ENCODE measurements around the gene DNAJB12.
A peak's percentile ranks its signal among the peaks of the same experiment; 100 is the strongest.

Gene DNAJB12

DNA sequence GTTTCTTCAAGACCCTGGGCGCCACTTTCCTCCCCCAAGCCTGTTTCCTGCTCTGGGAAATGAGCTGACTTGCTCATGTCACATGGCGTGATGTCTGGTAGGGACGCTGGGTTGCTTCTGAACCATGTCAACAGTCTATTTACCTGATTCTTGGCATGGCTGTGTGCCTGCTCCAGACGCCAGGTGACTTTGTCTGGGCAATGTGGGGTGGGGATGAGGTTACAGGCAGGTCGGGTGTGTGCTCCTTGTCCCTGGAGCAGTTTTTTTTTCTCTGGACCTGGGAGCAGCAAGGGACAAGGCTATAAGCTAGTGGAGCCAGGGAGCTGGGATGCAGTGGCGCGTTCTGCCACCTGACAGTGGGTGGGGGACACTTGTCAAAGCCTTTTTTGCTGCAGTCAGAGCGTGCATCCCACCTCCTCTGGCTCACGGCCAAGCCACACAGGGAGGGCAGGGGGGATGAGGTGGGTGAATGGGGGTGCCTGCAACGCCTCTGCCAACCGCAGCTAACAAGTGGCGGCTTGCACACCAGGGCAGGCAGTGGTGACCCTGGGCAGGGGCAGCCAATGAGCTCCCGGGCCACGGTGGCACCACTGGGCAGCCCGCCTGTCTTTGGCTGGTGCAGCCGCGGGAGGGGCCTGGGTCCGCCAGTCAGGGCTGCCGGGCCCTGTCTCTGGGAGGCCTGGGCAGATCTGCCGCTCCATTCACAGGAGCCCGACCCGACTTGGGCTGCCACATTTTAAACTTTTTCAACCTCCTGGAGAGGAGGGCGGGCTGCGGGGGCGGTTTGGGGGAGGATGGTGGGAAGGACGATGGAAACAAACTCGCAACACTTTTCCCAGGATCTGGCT lies 22.9 kb downstream of the DNAJB12 start (continued):
- peak; percentile 70; the same call in 1 of the 2 replicates for TF ChIP-seq ZNF391 (tag by site-specific recombination; IDR thresholded peaks at IDR 0.05; ENCODE audit: borderline replicate concordance, low read depth)
- TF ChIP-seq, protein P1, sequence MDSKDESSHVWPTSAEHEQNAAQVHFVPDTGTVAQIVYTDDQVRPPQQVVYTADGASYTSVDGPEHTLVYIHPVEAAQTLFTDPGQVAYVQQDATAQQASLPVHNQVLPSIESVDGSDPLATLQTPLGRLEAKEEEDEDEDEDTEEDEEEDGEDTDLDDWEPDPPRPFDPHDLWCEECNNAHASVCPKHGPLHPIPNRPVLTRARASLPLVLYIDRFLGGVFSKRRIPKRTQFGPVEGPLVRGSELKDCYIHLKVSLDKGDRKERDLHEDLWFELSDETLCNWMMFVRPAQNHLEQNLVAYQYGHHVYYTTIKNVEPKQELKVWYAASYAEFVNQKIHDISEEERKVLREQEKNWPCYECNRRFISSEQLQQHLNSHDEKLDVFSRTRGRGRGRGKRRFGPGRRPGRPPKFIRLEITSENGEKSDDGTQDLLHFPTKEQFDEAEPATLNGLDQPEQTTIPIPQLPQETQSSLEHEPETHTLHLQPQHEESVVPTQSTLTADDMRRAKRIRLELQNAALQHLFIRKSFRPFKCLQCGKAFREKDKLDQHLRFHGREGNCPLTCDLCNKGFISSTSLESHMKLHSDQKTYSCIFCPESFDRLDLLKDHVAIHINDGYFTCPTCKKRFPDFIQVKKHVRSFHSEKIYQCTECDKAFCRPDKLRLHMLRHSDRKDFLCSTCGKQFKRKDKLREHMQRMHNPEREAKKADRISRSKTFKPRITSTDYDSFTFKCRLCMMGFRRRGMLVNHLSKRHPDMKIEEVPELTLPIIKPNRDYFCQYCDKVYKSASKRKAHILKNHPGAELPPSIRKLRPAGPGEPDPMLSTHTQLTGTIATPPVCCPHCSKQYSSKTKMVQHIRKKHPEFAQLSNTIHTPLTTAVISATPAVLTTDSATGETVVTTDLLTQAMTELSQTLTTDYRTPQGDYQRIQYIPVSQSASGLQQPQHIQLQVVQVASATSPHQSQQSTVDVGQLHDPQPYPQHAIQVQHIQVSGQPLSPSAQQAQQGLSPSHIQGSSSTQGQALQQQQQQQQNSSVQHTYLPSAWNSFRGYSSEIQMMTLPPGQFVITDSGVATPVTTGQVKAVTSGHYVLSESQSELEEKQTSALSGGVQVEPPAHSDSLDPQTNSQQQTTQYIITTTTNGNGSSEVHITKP (tag by site-specific recombination; IDR thresholded peaks at IDR 0.05), result peak; percentile 65; the same call in 1 of the 2 replicates
- no peak for TF ChIP-seq ZNF747 (tag by site-specific recombination; IDR thresholded peaks at IDR 0.05)
- TF ChIP-seq, protein P2, sequence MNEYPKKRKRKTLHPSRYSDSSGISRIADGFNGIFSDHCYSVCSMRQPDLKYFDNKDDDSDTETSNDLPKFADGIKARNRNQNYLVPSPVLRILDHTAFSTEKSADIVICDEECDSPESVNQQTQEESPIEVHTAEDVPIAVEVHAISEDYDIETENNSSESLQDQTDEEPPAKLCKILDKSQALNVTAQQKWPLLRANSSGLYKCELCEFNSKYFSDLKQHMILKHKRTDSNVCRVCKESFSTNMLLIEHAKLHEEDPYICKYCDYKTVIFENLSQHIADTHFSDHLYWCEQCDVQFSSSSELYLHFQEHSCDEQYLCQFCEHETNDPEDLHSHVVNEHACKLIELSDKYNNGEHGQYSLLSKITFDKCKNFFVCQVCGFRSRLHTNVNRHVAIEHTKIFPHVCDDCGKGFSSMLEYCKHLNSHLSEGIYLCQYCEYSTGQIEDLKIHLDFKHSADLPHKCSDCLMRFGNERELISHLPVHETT (tag by site-specific recombination; IDR thresholded peaks at IDR 0.05), result no peak
- TF ChIP-seq, protein P3, sequence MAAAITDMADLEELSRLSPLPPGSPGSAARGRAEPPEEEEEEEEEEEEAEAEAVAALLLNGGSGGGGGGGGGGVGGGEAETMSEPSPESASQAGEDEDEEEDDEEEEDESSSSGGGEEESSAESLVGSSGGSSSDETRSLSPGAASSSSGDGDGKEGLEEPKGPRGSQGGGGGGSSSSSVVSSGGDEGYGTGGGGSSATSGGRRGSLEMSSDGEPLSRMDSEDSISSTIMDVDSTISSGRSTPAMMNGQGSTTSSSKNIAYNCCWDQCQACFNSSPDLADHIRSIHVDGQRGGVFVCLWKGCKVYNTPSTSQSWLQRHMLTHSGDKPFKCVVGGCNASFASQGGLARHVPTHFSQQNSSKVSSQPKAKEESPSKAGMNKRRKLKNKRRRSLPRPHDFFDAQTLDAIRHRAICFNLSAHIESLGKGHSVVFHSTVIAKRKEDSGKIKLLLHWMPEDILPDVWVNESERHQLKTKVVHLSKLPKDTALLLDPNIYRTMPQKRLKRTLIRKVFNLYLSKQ (tag by site-specific recombination; IDR thresholded peaks at IDR 0.05; ENCODE audit: borderline replicate concordance), result no peak
- no peak for TF ChIP-seq SETDB1 (IDR thresholded peaks at IDR 0.05; ENCODE audit: insufficient read length, low read length)
- TF ChIP-seq ZNF169 (tag by site-specific recombination; IDR thresholded peaks at IDR 0.05), result no peak
- TF ChIP-seq ZFP37 (tag by site-specific recombination; IDR thresholded peaks at IDR 0.05), result no peak
- TF ChIP-seq, protein P4, sequence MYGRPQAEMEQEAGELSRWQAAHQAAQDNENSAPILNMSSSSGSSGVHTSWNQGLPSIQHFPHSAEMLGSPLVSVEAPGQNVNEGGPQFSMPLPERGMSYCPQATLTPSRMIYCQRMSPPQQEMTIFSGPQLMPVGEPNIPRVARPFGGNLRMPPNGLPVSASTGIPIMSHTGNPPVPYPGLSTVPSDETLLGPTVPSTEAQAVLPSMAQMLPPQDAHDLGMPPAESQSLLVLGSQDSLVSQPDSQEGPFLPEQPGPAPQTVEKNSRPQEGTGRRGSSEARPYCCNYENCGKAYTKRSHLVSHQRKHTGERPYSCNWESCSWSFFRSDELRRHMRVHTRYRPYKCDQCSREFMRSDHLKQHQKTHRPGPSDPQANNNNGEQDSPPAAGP (tag by site-specific recombination; IDR thresholded peaks at IDR 0.05), result peak; percentile 89
- no peak for TF ChIP-seq ZSCAN16 (tag by site-specific recombination; IDR thresholded peaks at IDR 0.05)
- TF ChIP-seq ZNF239 (tag by site-specific recombination; IDR thresholded peaks at IDR 0.05), result no peak
- TF ChIP-seq ZNF514 (tag by site-specific recombination; IDR thresholded peaks at IDR 0.05), result no peak
- TF ChIP-seq SP7 (tag by site-specific recombination; IDR thresholded peaks at IDR 0.05), result peak; percentile 81
- TF ChIP-seq, protein P5, sequence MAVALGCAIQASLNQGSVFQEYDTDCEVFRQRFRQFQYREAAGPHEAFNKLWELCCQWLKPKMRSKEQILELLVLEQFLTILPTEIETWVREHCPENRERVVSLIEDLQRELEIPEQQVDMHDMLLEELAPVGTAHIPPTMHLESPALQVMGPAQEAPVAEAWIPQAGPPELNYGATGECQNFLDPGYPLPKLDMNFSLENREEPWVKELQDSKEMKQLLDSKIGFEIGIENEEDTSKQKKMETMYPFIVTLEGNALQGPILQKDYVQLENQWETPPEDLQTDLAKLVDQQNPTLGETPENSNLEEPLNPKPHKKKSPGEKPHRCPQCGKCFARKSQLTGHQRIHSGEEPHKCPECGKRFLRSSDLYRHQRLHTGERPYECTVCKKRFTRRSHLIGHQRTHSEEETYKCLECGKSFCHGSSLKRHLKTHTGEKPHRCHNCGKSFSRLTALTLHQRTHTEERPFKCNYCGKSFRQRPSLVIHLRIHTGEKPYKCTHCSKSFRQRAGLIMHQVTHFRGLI (tag by site-specific recombination; IDR thresholded peaks at IDR 0.05), result peak; percentile 51; the same call in 1 of the 2 replicates
- TF ChIP-seq, protein P6, sequence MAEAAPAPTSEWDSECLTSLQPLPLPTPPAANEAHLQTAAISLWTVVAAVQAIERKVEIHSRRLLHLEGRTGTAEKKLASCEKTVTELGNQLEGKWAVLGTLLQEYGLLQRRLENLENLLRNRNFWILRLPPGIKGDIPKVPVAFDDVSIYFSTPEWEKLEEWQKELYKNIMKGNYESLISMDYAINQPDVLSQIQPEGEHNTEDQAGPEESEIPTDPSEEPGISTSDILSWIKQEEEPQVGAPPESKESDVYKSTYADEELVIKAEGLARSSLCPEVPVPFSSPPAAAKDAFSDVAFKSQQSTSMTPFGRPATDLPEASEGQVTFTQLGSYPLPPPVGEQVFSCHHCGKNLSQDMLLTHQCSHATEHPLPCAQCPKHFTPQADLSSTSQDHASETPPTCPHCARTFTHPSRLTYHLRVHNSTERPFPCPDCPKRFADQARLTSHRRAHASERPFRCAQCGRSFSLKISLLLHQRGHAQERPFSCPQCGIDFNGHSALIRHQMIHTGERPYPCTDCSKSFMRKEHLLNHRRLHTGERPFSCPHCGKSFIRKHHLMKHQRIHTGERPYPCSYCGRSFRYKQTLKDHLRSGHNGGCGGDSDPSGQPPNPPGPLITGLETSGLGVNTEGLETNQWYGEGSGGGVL (tag by site-specific recombination; IDR thresholded peaks at IDR 0.05), result peak; percentile 98
- no peak for TF ChIP-seq ZNF473 (tag by site-specific recombination; IDR thresholded peaks at IDR 0.05)
- TF ChIP-seq, protein P7, sequence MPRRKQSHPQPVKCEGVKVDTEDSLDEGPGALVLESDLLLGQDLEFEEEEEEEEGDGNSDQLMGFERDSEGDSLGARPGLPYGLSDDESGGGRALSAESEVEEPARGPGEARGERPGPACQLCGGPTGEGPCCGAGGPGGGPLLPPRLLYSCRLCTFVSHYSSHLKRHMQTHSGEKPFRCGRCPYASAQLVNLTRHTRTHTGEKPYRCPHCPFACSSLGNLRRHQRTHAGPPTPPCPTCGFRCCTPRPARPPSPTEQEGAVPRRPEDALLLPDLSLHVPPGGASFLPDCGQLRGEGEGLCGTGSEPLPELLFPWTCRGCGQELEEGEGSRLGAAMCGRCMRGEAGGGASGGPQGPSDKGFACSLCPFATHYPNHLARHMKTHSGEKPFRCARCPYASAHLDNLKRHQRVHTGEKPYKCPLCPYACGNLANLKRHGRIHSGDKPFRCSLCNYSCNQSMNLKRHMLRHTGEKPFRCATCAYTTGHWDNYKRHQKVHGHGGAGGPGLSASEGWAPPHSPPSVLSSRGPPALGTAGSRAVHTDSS (tag by site-specific recombination; IDR thresholded peaks at IDR 0.05), result no peak
- TF ChIP-seq ZNF585B (tag by site-specific recombination; IDR thresholded peaks at IDR 0.05), result no peak
- peak; percentile 93 for TF ChIP-seq GLIS1 (tag by site-specific recombination; IDR thresholded peaks at IDR 0.05)
- peak; percentile 64 for TF ChIP-seq ZBTB17 (tag by site-specific recombination; IDR thresholded peaks at IDR 0.05)
- no peak for TF ChIP-seq ZNF157 (tag by site-specific recombination; IDR thresholded peaks at IDR 0.05)
- peak; percentile 56; the same call in 1 of the 2 replicates for TF ChIP-seq ZBTB21 (tag by site-specific recombination; IDR thresholded peaks at IDR 0.05)
- TF ChIP-seq TRIM28 (IDR thresholded peaks at IDR 0.05; ENCODE audit: borderline replicate concordance, low read length), result no peak
- TF ChIP-seq, protein P8, sequence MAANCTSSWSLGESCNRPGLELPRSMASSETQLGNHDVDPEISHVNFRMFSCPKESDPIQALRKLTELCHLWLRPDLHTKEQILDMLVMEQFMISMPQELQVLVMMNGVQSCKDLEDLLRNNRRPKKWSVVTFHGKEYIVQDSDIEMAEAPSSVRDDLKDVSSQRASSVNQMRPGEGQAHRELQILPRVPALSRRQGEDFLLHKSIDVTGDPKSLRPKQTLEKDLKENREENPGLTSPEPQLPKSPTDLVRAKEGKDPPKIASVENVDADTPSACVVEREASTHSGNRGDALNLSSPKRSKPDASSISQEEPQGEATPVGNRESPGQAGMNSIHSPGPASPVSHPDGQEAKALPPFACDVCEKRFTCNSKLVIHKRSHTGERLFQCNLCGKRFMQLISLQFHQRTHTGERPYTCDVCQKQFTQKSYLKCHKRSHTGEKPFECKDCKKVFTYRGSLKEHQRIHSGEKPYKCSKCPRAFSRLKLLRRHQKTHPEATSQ (tag by site-specific recombination; IDR thresholded peaks at IDR 0.05), result no peak
- no peak for TF ChIP-seq ZNF292 (tag by site-specific recombination; IDR thresholded peaks at IDR 0.05; ENCODE audit: borderline replicate concordance, low read depth)
